Suppressor macrophage (primary cell): ENCODE measurements around the gene NLRP7.
"Not testable (repeated sequence)": the region's sequence is repeated elsewhere in the genome, so short reads cannot be mapped to it uniquely, and the experiment has no call there.

ENCODE experiments used
- DNase-seq, 4 experiments: peaks; one replicate each; pipeline ENCODE4 v3.0.0-alpha.2; 2020 to 2022
- total RNA-seq, 17 experiments: gene quantifications; one replicate each; lab custom pipeline; 2026; ENCODE audit warnings: mixed read lengths in 6 of 17, inconsistent platforms in 3 of 17; lab: John Stamatoyannopoulos, UW

Gene NLRP7
- 0 to 1.4 (median 0) reads per million in 17 experiments for total RNA-seq

GRCh38 chr19:54947381-54947780 lies at the start of gene NLRP7:
Gene NLRP7 (minus strand): TSS chr19:54947530.
- no peak for DNase-seq

- DNase-seq: no peak
These were observed 48.2 kb upstream of the NLRP7 start for GRCh38 chr19:54995561-54995960.

- not testable (repeated sequence) for DNase-seq
These were observed 42.2 kb upstream of the NLRP7 start for GRCh38 chr19:54989531-54989930.

GRCh38 chr19:54982562-54982961 lies 35.2 kb upstream of the NLRP7 start:
- DNase-seq: not testable (repeated sequence)

- DNase-seq: peak; percentile 76 to 89 (median 84)
These were observed 26.1 kb upstream of the NLRP7 start for GRCh38 chr19:54973229-54974090.

GRCh38 chr19:54971446-54971845 lies 24.1 kb upstream of the NLRP7 start:
- DNase-seq: not testable (repeated sequence)

- DNase-seq: no peak
These were observed 22.3 kb upstream of the NLRP7 start for GRCh38 chr19:54969647-54970046.

- DNase-seq: no peak
These were observed 20.3 kb upstream of the NLRP7 start for GRCh38 chr19:54967611-54968010.

GRCh38 chr19:54965055-54965454 lies 17.7 kb upstream of the NLRP7 start:
- DNase-seq: not testable (repeated sequence)

- peak in 1 of 4 experiments; percentile 16 for DNase-seq
These were observed 12.5 kb upstream of the NLRP7 start for GRCh38 chr19:54959840-54960239.

GRCh38 chr19:54955376-54955775 lies 8.0 kb upstream of the NLRP7 start:
- DNase-seq: peak in 3 of 4 experiments; percentile 28 to 43 (median 33)

GRCh38 chr19:54953345-54953713 lies 6.0 kb upstream of the NLRP7 start:
- not testable (repeated sequence) for DNase-seq

- DNase-seq: peak; percentile 87 to 94 (median 91)
These were observed 5.4 kb upstream of the NLRP7 start for GRCh38 chr19:54952591-54953344.

- not testable (repeated sequence) for DNase-seq
These were observed 3.2 kb upstream of the NLRP7 start for GRCh38 chr19:54950580-54950979.

- no peak for DNase-seq
These were observed 2.1 kb upstream of the NLRP7 start for GRCh38 chr19:54949412-54949811.

GRCh38 chr19:54943772-54944361 lies 3.5 kb downstream of the NLRP7 start:
- not testable (repeated sequence) for DNase-seq

- not testable (repeated sequence) for DNase-seq
These were observed 7.8 kb downstream of the NLRP7 start for GRCh38 chr19:54939538-54939937.

GRCh38 chr19:54938906-54939305 lies 8.4 kb downstream of the NLRP7 start:
- DNase-seq: no peak

GRCh38 chr19:54937926-54938325 lies 9.4 kb downstream of the NLRP7 start:
- DNase-seq: no peak

GRCh38 chr19:54928299-54928698 lies 19.0 kb downstream of the NLRP7 start:
- peak in 2 of 4 experiments; percentile 26 for DNase-seq

- DNase-seq: no peak
These were observed 24.1 kb downstream of the NLRP7 start for GRCh38 chr19:54923276-54923675.

- no peak for DNase-seq
These were observed 26.2 kb downstream of the NLRP7 start for GRCh38 chr19:54921082-54921481.
